IMR-90 (cell line): Measurements from ENCODE around the gene SSU72. TPM values are rescaled to one million over a fixed set of nuclear protein-coding genes. Genes with fewer than 3 reads are reported as not detected.

Experiments used
- ATAC-seq: fragments of 200-7000 bp; cut with Tn5 transposase; 2 replicates; pipeline ENCODE4 v1.9.1; 2020; ENCODE audit warnings: low read depth, mild to moderate bottlenecking, moderate library complexity
- BruUV-seq: library from RNA; stranded (reverse); fragments of 400-500 nt; replicated peaks from 2 replicates; lab custom pipeline; 2021; lab: Mats Ljungman, UMichigan
- CTCF ChIA-PET: fragments of 300-600 bp; formaldehyde crosslinking; extraction: SDS; loops from one replicate; lab custom pipeline; 2021; ENCODE audit warnings: antibody characterized with exemption; lab: Yijun Ruan, JAX
- POLR2A ChIA-PET: fragments of 300-600 bp; sonication (Branson Sonifier 250); formaldehyde crosslinking; loops from one replicate; lab custom pipeline; 2022; ENCODE audit warnings: antibody characterized with exemption; ENCODE audit not compliant: unreplicated experiment; lab: Charles Lee
- DNase-seq: peaks from one replicate; pipeline ENCODE4 v3.0.0; 2013
- H2AFZ ChIP-seq: replicated peaks from 2 replicates; pipeline ENCODE3; 2013; ENCODE audit warnings: low read length, mild to moderate bottlenecking; ENCODE audit not compliant: poor library complexity
- H2AK5ac ChIP-seq: 2 replicates; pipeline ENCODE4 v1.6.1; 2013; ENCODE audit warnings: low read depth, low read length, inconsistent platforms
- H2AK9ac ChIP-seq: replicated peaks from 2 replicates; pipeline ENCODE3; 2013; ENCODE audit warnings: mild to moderate bottlenecking, low read depth, low read length, moderate library complexity; ENCODE audit not compliant: poor library complexity
- H2BK120ac ChIP-seq: 2 replicates; pipeline ENCODE4 v1.6.1; 2013; ENCODE audit warnings: low read depth, low read length, inconsistent platforms
- H2BK15ac ChIP-seq: 3 replicates; pipeline ENCODE4 v1.6.1; 2013; ENCODE audit warnings: low read depth, low read length, inconsistent platforms
- H2BK20ac ChIP-seq: 2 replicates; pipeline ENCODE4 v1.6.1; 2013; ENCODE audit warnings: low read depth, mild to moderate bottlenecking, inconsistent platforms, low read length, moderate library complexity
- H2BK5ac ChIP-seq: 2 replicates; pipeline ENCODE4 v1.6.1; 2013; ENCODE audit warnings: mild to moderate bottlenecking, low read depth, low read length, inconsistent platforms; ENCODE audit not compliant: poor library complexity, severe bottlenecking
- H3K14ac ChIP-seq: replicated peaks from 2 replicates; pipeline ENCODE4 v1.6.1; 2013; ENCODE audit warnings: low read depth, low read length, inconsistent platforms
- H3K18ac ChIP-seq: 2 replicates; pipeline ENCODE4 v1.6.1; 2013; ENCODE audit warnings: low read depth, low read length, control low read depth
- H3K23ac ChIP-seq: 2 replicates; pipeline ENCODE4 v1.6.1; 2013; ENCODE audit warnings: low read depth, low read length, inconsistent platforms
- H3K27ac ChIP-seq: 2 replicates; pipeline ENCODE4 v1.5.1; 2013; ENCODE audit warnings: mild to moderate bottlenecking, control low read depth, low read length; ENCODE audit not compliant: insufficient read depth
- H3K27me3 ChIP-seq: 2 replicates; pipeline ENCODE4 v1.6.1; 2013; ENCODE audit warnings: low read length; ENCODE audit not compliant: control insufficient read depth, insufficient read depth
- H3K36me3 ChIP-seq: 2 replicates; pipeline ENCODE4 v1.6.1; 2013; ENCODE audit warnings: low read length, mixed read lengths; ENCODE audit not compliant: control insufficient read depth, insufficient read depth
- H3K4ac ChIP-seq: 2 replicates; pipeline ENCODE4 v1.6.1; 2013; ENCODE audit warnings: low read depth, low read length, inconsistent platforms
- H3K4me1 ChIP-seq: 2 replicates; pipeline ENCODE4 v1.6.1; 2013; ENCODE audit warnings: low read length, mixed read lengths; ENCODE audit not compliant: control insufficient read depth, insufficient read depth
- H3K4me2 ChIP-seq: 2 replicates; pipeline ENCODE4 v1.6.1; 2013; ENCODE audit warnings: low read depth, mild to moderate bottlenecking, control low read depth, low read length, moderate library complexity
- H3K4me3 ChIP-seq: 2 replicates; pipeline ENCODE4 v1.5.1; 2013; ENCODE audit warnings: low read depth, mild to moderate bottlenecking, control low read depth, low read length, moderate library complexity; ENCODE audit not compliant: insufficient read depth
- H3K56ac ChIP-seq: 2 replicates; pipeline ENCODE4 v1.6.1; 2013; ENCODE audit warnings: low read length, inconsistent platforms; ENCODE audit not compliant: insufficient read depth; ENCODE audit errors: extremely low read depth
- H3K79me1 ChIP-seq, 2 experiments: 2 replicates each; pipeline ENCODE4 v1.6.1; 2013; ENCODE audit warnings: low read length in 2 of 2, inconsistent platforms in 1 of 2, low read depth in 1 of 2
- H3K9ac ChIP-seq: 2 replicates; pipeline ENCODE4 v1.6.1; 2013; ENCODE audit warnings: low read depth, low read length, control low read depth
- H3K9me1 ChIP-seq: 2 replicates; pipeline ENCODE4 v1.6.1; 2013; ENCODE audit warnings: low read length, inconsistent platforms; ENCODE audit not compliant: insufficient read depth
- H3K9me3 ChIP-seq: 2 replicates; pipeline ENCODE4 v1.6.1; 2013; ENCODE audit warnings: low read length; ENCODE audit not compliant: control insufficient read depth, insufficient read depth
- H4K20me1 ChIP-seq: 2 replicates; pipeline ENCODE4 v1.6.1; 2013; ENCODE audit warnings: low read length, inconsistent platforms; ENCODE audit not compliant: insufficient read depth
- H4K5ac ChIP-seq: 2 replicates; pipeline ENCODE4 v1.6.1; 2013; ENCODE audit warnings: mild to moderate bottlenecking, low read depth, low read length, control low read depth
- H4K8ac ChIP-seq, 2 experiments: 2 replicates each; pipeline ENCODE4 v1.6.1; 2013; ENCODE audit warnings: low read depth in 2 of 2, low read length in 2 of 2, control low read depth in 1 of 2, inconsistent platforms in 1 of 2
- H4K91ac ChIP-seq: 2 replicates; pipeline ENCODE4 v1.6.1; 2013; ENCODE audit warnings: low read depth, low read length, inconsistent platforms; ENCODE audit not compliant: insufficient read depth
- MAZ ChIP-seq: IDR thresholded peaks from 2 replicates; pipeline ENCODE4 v1.6.1; 2012; ENCODE audit warnings: low read depth, mild to moderate bottlenecking, low read length, improper control_type of control experiment, moderate library complexity, borderline replicate concordance
- MXI1 ChIP-seq: IDR thresholded peaks from 2 replicates; pipeline ENCODE4 v1.6.1; 2012; ENCODE audit warnings: low read depth, mild to moderate bottlenecking, low read length, moderate library complexity, borderline replicate concordance
- WGBS, 2 experiments: methylation state at CpG; one replicate each; pipeline versions ENCODE4 v1.1.5 to v1.1.7; 2013; ENCODE audit warnings: missing lambda C conversion rate in 2 of 2; ENCODE audit not compliant: insufficient read length in 1 of 2; ENCODE audit errors: extremely low coverage in 2 of 2; 5-methylcytosine and 5-hydroxymethylcytosine counted together
- dilution Hi-C: fragments of 300-500 bp; cut with HindIII; formaldehyde crosslinking; loops from one replicate; pipeline ENCODE4 v1.14.3; 2018; ENCODE audit warnings: low sequenced_read_pairs; ENCODE audit not compliant: unreplicated experiment
- in situ Hi-C: fragments of 300-500 bp; cut with MboI; formaldehyde crosslinking; loops from 3 replicates; pipeline ENCODE4 v1.14.3; 2019; ENCODE audit warnings: low sequenced_read_pairs, inconsistent platforms, mixed read lengths
- intact Hi-C: fragments of 100-400 bp; cut with micrococcal nuclease; formaldehyde crosslinking; loops from 2 replicates; pipeline ENCODE4 v1.10.0; 2022
- polyA plus RNA-seq, 3 experiments: library from polyadenylated mRNA; depleted of rRNA; stranded (reverse); fragments of >200 nt; gene quantifications; 2 replicates each; pipeline ENCODE4 v1.2.3, GENCODE V29; 2012; ENCODE audit warnings: low replicate concordance in 1 of 3
- total RNA-seq: library from RNA; depleted of rRNA; stranded (reverse); fragments of >200 nt; gene quantifications from 2 replicates; pipeline ENCODE4 v1.2.3, GENCODE V29; 2012

Gene SSU72
- total and polyA plus RNA-seq, 2 of the 4 experiments (the other 2 are of a cell fraction) = 33.7 to 88.4 TPM

DNA sequence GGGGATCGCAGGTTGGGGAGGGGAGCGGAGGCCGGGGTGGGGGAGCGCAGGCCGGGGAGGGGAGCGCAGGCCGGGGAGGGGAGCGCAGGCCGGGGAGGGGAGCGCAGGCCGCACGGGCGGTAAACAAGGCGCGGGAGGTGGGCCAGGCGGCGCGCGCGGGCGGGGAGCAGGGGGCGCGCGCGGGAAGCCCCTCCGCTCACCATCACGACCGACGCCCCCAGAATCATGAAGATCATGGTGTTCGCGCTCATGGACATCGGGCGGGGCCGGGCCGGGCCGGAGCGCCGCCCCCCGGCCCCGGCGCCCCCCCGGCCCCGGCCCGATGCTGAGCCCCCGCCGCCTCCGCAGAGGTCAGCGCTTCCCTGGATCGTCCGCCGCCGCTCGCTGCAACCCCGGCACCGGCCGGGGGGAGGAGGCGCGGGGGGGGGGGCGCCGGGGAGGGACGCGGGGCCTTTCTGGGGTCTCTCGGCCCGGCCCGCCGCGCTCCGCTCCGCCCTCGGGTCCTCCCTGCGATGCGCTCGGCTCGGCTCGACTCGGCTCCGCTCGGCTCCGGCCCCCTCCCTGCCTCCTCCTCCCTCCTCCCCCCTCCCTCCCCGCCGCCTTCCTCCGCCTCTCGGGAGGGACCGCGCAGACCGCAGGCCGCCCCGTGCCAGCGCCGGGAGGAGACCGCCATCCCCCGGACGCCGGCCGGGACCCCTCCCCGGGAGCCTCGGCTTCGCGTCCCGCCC is 34.4 kb downstream of the SSU72 start, which contains the start of gene TMEM240:
Gene TMEM240, minus strand, starts transcription at position 535 of the 728 bp plus-strand sequence. Its CDS starts 278 bp downstream, at position 257.
- Histone ChIP-seq H3K79me1 (peaks cover 10 to 54% of the 10 kb centered on the region in 2 experiments), H3K9me3 (no peaks in the 10 kb centered on the region), H2BK5ac (peak within 1 kb of the TSS; percentile 82), H3K4me3 (peak within 1 kb of the TSS; percentile 99), H2BK20ac (no peak within 1 kb of the TSS), H2BK15ac (no peak within 1 kb of the TSS), H3K4ac (peak within 1 kb of the TSS; percentile 56), H2AK9ac (peak within 1 kb of the TSS; percentile 97), H3K27me3 (no peaks in the 10 kb centered on the region), H4K5ac (peak within 1 kb of the TSS; percentile 35; the same call in 1 of the 2 replicates), H3K14ac (peak within 1 kb of the TSS; percentile 87), H2AK5ac (peak within 1 kb of the TSS; percentile 90), H2BK120ac (no peak within 1 kb of the TSS), H3K56ac (no peak within 1 kb of the TSS), H3K18ac (peak within 1 kb of the TSS; percentile 75; the same call in 1 of the 2 replicates), H3K36me3 (peaks cover 37% of the 10 kb centered on the region), H3K4me1 (peaks cover 14% of the 10 kb centered on the region), H4K20me1 (peaks cover 33% of the 10 kb centered on the region), H3K9me1 (peaks cover 17% of the 10 kb centered on the region), H2AFZ (peak within 1 kb of the TSS; percentile 89), H3K9ac (peak within 1 kb of the TSS; percentile 95), H3K4me2 (peak within 1 kb of the TSS; percentile 100), H4K91ac (peak within 1 kb of the TSS; percentile 47; the same call in 1 of the 2 replicates), H4K8ac (peak within 1 kb of the TSS in 1 of 2 experiments; percentile 65; a peak in 1 of 4 replicates), H3K27ac (peak within 1 kb of the TSS; percentile 86), H3K23ac (no peak within 1 kb of the TSS)
- ATAC-seq = peak; percentile 92
- no peak for TF ChIP-seq MXI1
- TF ChIP-seq MAZ = peak; percentile 94
- POLR2A ChIA-PET = no interaction called here
- CTCF ChIA-PET = interaction anchor here (0.5 kb wide), 1 partner anchor 12 kb away, joined by 3 read pairs; no protein-coding TSS in a partner anchor
- in situ Hi-C loops = no loop called here
- WGBS, 2 experiments = 1% methylated on average over 34 of the region's 100 CpGs; no CpG with 5 or more reads in 1 of the 2 experiments
- peak; percentile 69 for DNase-seq
- dilution Hi-C loops = no loop called here
- intact Hi-C loops = no loop called here
- no TSS peak for BruUV-seq
